NB4 (cell line): ENCODE results near the gene RTL1.

Source experiments
- DNase-seq: peaks from one replicate; pipeline ENCODE4 v3.0.0; 2010; ENCODE audit warnings: low read depth
- H3K4me3 ChIP-seq: one replicate; pipeline ENCODE4 v1.5.1; 2011; ENCODE audit warnings: mild to moderate bottlenecking, low read depth, low read length, moderate library complexity
- CTCF ChIP-seq: IDR thresholded peaks from one replicate; pipeline ENCODE4 v1.5.1; 2012; ENCODE audit warnings: low read depth, low read length
- MYC ChIP-seq: IDR thresholded peaks from 2 replicates; pipeline ENCODE4 v1.6.1; 2011; ENCODE audit warnings: low read depth, low read length
- POLR2A ChIP-seq: IDR thresholded peaks from 2 replicates; pipeline ENCODE4 v1.6.1; 2011; ENCODE audit warnings: mild to moderate bottlenecking; ENCODE audit not compliant: insufficient read length; ENCODE audit errors: extremely low read depth
- TF ChIP-seq, protein P1 (sequence below): IDR thresholded peaks from 2 replicates; pipeline ENCODE4 v1.6.1; 2011; ENCODE audit warnings: low read depth, low read length

RTL1 gene

GRCh38 chr14:100857233-100857922, 46.1 kb downstream of the RTL1 start:
- DNase-seq: no peak
- no peak overlapping the region for H3K4me3 ChIP-seq
- TF ChIP-seq MYC: no peak
- TF ChIP-seq POLR2A: no peak
- TF ChIP-seq CTCF: no peak
- TF ChIP-seq, protein P1, sequence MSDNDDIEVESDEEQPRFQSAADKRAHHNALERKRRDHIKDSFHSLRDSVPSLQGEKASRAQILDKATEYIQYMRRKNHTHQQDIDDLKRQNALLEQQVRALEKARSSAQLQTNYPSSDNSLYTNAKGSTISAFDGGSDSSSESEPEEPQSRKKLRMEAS: no peak

GRCh38 chr14:100856056-100856950, 47.2 kb downstream of the RTL1 start:
- no peak for DNase-seq
- H3K4me3 ChIP-seq: no peak overlapping the region
- no peak for TF ChIP-seq MYC
- no peak for TF ChIP-seq CTCF
- TF ChIP-seq, protein P1: no peak
- TF ChIP-seq POLR2A: no peak

DNA sequence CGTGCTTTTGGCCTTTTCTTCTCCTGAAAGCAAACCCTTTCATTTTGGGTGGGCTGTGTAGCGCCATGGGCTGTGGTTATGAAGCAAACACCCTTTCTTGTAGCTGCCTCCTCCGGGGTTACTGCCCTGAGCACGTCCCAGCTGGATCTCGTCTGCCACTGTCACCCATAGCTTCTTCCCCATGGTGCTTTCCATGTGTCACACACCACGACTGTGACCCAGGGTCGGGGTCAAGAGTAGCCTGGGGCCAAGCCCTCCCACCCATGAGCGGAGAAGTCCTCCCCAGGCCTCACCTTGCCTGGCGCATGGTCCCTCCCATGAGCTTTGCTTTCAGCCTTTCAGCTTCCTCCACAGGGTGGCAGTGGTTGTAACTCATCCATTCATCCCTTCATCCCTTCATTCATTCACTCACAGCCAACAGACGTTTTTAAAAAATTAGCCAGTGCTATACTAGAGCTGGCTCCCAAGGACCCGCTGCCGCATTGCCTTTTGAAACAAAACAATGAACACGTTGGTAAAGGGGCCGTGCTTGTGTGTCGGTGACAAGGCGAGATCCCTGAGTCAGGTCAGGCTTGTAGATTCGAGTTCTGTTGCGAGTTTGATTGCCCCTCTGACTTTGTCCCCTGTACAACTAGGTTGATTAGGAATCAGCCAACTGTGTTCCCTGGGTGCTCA, 48.1 kb downstream of the RTL1 start:
- H3K4me3 ChIP-seq: no peak overlapping the region
- no peak for TF ChIP-seq MYC
- no peak for TF ChIP-seq CTCF
- TF ChIP-seq, protein P1: no peak
- TF ChIP-seq POLR2A: no peak
- no peak for DNase-seq

GRCh38 chr14:100854435-100854834, 49.1 kb downstream of the RTL1 start:
- TF ChIP-seq CTCF (no peak), MYC (no peak), POLR2A (no peak)
- TF ChIP-seq, protein P1: no peak
- no peak overlapping the region for H3K4me3 ChIP-seq
- no peak for DNase-seq

DNA sequence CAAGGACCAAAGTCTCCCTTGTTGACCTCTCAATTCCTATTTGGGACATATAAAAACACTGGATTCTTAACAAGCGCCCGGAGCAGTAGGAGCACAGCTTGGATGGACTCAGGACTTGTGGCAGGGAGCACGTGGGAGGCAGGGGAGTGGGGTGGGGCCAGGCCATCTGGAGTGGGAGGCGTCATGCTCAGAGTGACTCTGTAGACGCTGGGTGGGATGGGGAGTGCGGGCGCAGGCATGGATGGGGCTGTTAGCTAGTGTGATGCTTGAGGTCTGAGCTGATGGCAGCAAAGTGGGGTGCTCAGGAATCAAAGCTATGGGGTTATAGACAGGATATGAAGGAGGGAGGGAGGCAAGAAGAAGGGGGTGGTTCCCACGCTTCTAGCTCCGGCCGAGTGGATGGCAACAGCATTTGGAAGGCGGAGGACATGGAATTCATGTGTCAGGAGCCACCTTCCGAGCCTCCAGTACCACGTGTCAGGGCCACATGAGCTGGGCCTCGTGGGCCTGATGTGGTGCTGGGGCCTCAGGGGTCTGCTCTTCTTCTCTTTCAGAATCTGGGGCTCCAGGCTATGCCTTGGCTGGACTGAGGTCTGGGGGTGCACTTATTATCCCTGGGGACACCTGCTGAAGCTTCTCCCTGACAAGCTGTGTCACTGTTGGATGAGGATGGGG, 51.4 kb downstream of the RTL1 start:
- DNase-seq: no peak
- TF ChIP-seq MYC (no peak), POLR2A (no peak), CTCF (no peak)
- TF ChIP-seq, protein P1: no peak
- no peak overlapping the region for H3K4me3 ChIP-seq
